SH-SY5Y (cell line): ENCODE data around the gene UGGT2.

Source experiments
- GATA2 ChIP-seq: IDR thresholded peaks from 2 replicates; pipeline ENCODE4 v1.6.1; 2011; ENCODE audit warnings: mild to moderate bottlenecking, low read depth, low read length
- GATA3 ChIP-seq: IDR thresholded peaks from 2 replicates; pipeline ENCODE4 v1.6.1; 2011; ENCODE audit warnings: low read depth, mild to moderate bottlenecking, low read length, moderate library complexity

GRCh38 chr13:96020931-96021330, 32.3 kb downstream of the UGGT2 start:
- TF ChIP-seq GATA2 (no peak), GATA3 (no peak)
